GM19455 (cell line): ENCODE measurements around the gene PARN.
"Not testable (repeated sequence)": the region's sequence is repeated elsewhere in the genome, so short reads cannot be mapped to it uniquely, and the experiment has no call there.

Source experiments
- ATAC-seq: cut with Tn5 transposase; IDR thresholded peaks from one replicate; pipeline ENCODE4 v1.9.1; 2021; ENCODE audit not compliant: unreplicated experiment

Gene PARN

GRCh38 chr16:14444979-14445810, 184.9 kb downstream of the PARN start:
- no peak for ATAC-seq

GRCh38 chr16:14441533-14441932, 188.5 kb downstream of the PARN start:
- ATAC-seq: not testable (repeated sequence)

GRCh38 chr16:14438256-14438655, 191.8 kb downstream of the PARN start:
- no peak for ATAC-seq

GRCh38 chr16:14437426-14437825, 192.6 kb downstream of the PARN start:
- ATAC-seq: no peak

- ATAC-seq: no peak
These were observed 193.6 kb downstream of the PARN start for GRCh38 chr16:14436401-14436955.

GRCh38 chr16:14434860-14435259, 195.2 kb downstream of the PARN start:
- no peak for ATAC-seq

GRCh38 chr16:14428971-14429637, 201.0 kb downstream of the PARN start:
- not testable (repeated sequence) for ATAC-seq

GRCh38 chr16:14428043-14428442, 202.0 kb downstream of the PARN start:
- ATAC-seq: no peak

GRCh38 chr16:14427371-14427948, 202.6 kb downstream of the PARN start:
- ATAC-seq: no peak

GRCh38 chr16:14424595-14424994, 205.5 kb downstream of the PARN start:
- no peak for ATAC-seq

- ATAC-seq: no peak
These were observed 206.7 kb downstream of the PARN start for GRCh38 chr16:14423344-14423743.

GRCh38 chr16:14420721-14421488, 209.2 kb downstream of the PARN start:
- ATAC-seq: no peak

- not testable (repeated sequence) for ATAC-seq
These were observed 209.8 kb downstream of the PARN start for GRCh38 chr16:14420243-14420642.

- no peak for ATAC-seq
These were observed 210.2 kb downstream of the PARN start for GRCh38 chr16:14419817-14420216.

GRCh38 chr16:14418795-14419225, 211.2 kb downstream of the PARN start:
- ATAC-seq: no peak

GRCh38 chr16:14416184-14416583, 213.9 kb downstream of the PARN start:
- no peak for ATAC-seq

- ATAC-seq: no peak
These were observed 214.8 kb downstream of the PARN start for GRCh38 chr16:14415291-14415690.

- no peak for ATAC-seq
These were observed 220.5 kb downstream of the PARN start for GRCh38 chr16:14409563-14409962.

GRCh38 chr16:14407786-14408399, 222.2 kb downstream of the PARN start:
- ATAC-seq: no peak
